K562 (cell line): ENCODE data around the gene C6orf47. TPM values are rescaled to one million over a fixed set of nuclear protein-coding genes. Genes with fewer than 3 reads are reported as not detected.

ENCODE experiments used
- ASH1L ChIP-seq: fragments of 450-650 bp; IDR thresholded peaks from 2 replicates; pipeline ENCODE4 v1.6.1; 2018; ENCODE audit warnings: borderline replicate concordance, mild to moderate bottlenecking, low read depth; ENCODE audit not compliant: partially characterized antibody
- ETV1 ChIP-seq: fragments of 450-650 bp; conservative IDR thresholded peaks from 2 replicates; pipeline ENCODE4 v1.6.1; 2016; ENCODE audit warnings: missing genetic modification characterization, control low read depth, low read depth, missing compliant biosample characterization
- FOXJ2 ChIP-seq: fragments of 200-800 bp; sonication (Bioruptor generic); IDR thresholded peaks from 2 replicates; pipeline ENCODE4 v1.6.1; 2016; ENCODE audit warnings: missing genetic modification characterization, missing compliant biosample characterization
- HDAC3 ChIP-seq: fragments of 450-650 bp; IDR thresholded peaks from 2 replicates; pipeline ENCODE4 v1.6.1; 2018; ENCODE audit warnings: borderline replicate concordance, mild to moderate bottlenecking, moderate library complexity; ENCODE audit not compliant: partially characterized antibody
- MAFF ChIP-seq: IDR thresholded peaks from 2 replicates; pipeline ENCODE4 v1.6.1; 2012; ENCODE audit warnings: low read length, improper control_type of control experiment
- NR4A1 ChIP-seq, 2 experiments: fragments of 250-450 bp in 1 of 2; fragments of 450-650 bp in 1 of 2; sonication (Bioruptor Pico) in 1 of 2; IDR thresholded peaks; 2 replicates each; pipeline versions ENCODE4 v1.4.0 to v1.6.1; 2016 to 2020; ENCODE audit warnings: mild to moderate bottlenecking in 2 of 2, missing compliant biosample characterization in 1 of 2, missing genetic modification characterization in 1 of 2, moderate library complexity in 1 of 2
- PHF21A ChIP-seq: fragments of 450-650 bp; IDR thresholded peaks from 2 replicates; pipeline ENCODE4 v1.6.1; 2017; ENCODE audit warnings: low read depth, borderline replicate concordance
- POLR2AphosphoS5 ChIP-seq: IDR thresholded peaks from 2 replicates; pipeline ENCODE4 v1.6.1; 2011; ENCODE audit warnings: mild to moderate bottlenecking, low read depth, low read length, moderate library complexity; ENCODE audit not compliant: control insufficient read depth, insufficient read depth
- POLR2G ChIP-seq: fragments of 200-400 bp; formaldehyde crosslinking; IDR thresholded peaks from 2 replicates; pipeline ENCODE4 v1.6.1; 2017; ENCODE audit warnings: low read depth, mild to moderate bottlenecking, antibody characterized with exemption, low read length, moderate library complexity
- RBM15 ChIP-seq: fragments of 200-400 bp; formaldehyde crosslinking; IDR thresholded peaks from 2 replicates; pipeline ENCODE4 v1.6.1; 2018; ENCODE audit warnings: mild to moderate bottlenecking, low read length, moderate library complexity; ENCODE audit not compliant: insufficient read depth
- RBM39 ChIP-seq: fragments of 200-400 bp; formaldehyde crosslinking; optimal IDR thresholded peaks from 2 replicates; pipeline ENCODE3; 2018; ENCODE audit warnings: low read depth, low read length
- SMAD3 ChIP-seq: fragments of 450-650 bp; formaldehyde crosslinking; conservative IDR thresholded peaks from 2 replicates; pipeline ENCODE4 v1.4.0; 2020; ENCODE audit warnings: mild to moderate bottlenecking
- SP2 ChIP-seq: IDR thresholded peaks from 2 replicates; pipeline ENCODE4 v1.6.1; 2011; ENCODE audit warnings: mild to moderate bottlenecking, low read depth, low read length, moderate library complexity; ENCODE audit not compliant: poor library complexity, severe bottlenecking; ENCODE audit errors: extremely low read depth
- SRF ChIP-seq, 2 experiments: fragments of 250-450, 450-650 bp in 1 of 2; sonication (Bioruptor Pico) in 1 of 2; sonication (generic) in 1 of 2; formaldehyde crosslinking; IDR thresholded peaks; 2 replicates each; pipeline versions ENCODE4 v1.5.0 to v1.5.1; 2020 to 2022; ENCODE audit warnings: mild to moderate bottlenecking in 1 of 2, missing genetic modification reagents in 1 of 2
- TAF15 ChIP-seq: fragments of 200-400 bp; formaldehyde crosslinking; IDR thresholded peaks from 2 replicates; pipeline ENCODE4 v1.6.1; 2017; ENCODE audit warnings: mild to moderate bottlenecking, low read depth, low read length, moderate library complexity
- TEAD2 ChIP-seq: fragments of 450-650 bp; IDR thresholded peaks from 2 replicates; pipeline ENCODE4 v1.6.1; 2016; ENCODE audit warnings: missing genetic modification characterization, control low read depth, missing compliant biosample characterization
- TSC22D4 ChIP-seq: fragments of 450-650 bp; IDR thresholded peaks from 2 replicates; pipeline ENCODE4 v1.6.1; 2016; ENCODE audit warnings: missing genetic modification characterization, missing biosample characterization, control low read depth
- YY1 ChIP-seq, 3 experiments: IDR thresholded peaks; 2 replicates each; pipeline ENCODE4 v1.6.1; 2011; ENCODE audit warnings: low read length in 2 of 3, mild to moderate bottlenecking in 2 of 3, moderate library complexity in 2 of 3, borderline replicate concordance in 1 of 3, control low read depth in 1 of 3, low read depth in 1 of 3; ENCODE audit not compliant: insufficient read depth in 3 of 3, insufficient replicate concordance in 2 of 3, control insufficient read depth in 1 of 3, insufficient read length in 1 of 3; ENCODE audit errors: extremely low read depth in 1 of 3
- ZNF133 ChIP-seq: fragments of 250-450 bp; sonication (Bioruptor Pico); IDR thresholded peaks from 2 replicates; pipeline ENCODE4 v1.4.0; 2020; ENCODE audit warnings: mild to moderate bottlenecking
- ZNF695 ChIP-seq: fragments of 450-650 bp; formaldehyde crosslinking; IDR thresholded peaks from 2 replicates; pipeline ENCODE4 v1.4.0; 2020; ENCODE audit warnings: mild to moderate bottlenecking, moderate library complexity
- polyA plus RNA-seq, 8 experiments: library from polyadenylated mRNA; depleted of rRNA in 4 of 8; stranded (reverse) in 5 of 8; unstranded in 3 of 8; fragments of >200 nt; fragmentation: Nextera tagmentation in 2 of 8; fragmentation: Illumina TruSeq in 1 of 8; extraction: Ambion mirVana in 2 of 8; extraction: Trizol in 1 of 8; gene quantifications; 2 replicates each; pipeline versions ENCODE4 v1.2.1 to v1.2.3, GENCODE V29; 2011 to 2014; ENCODE audit warnings: inconsistent platforms in 1 of 8, missing spikeins in 1 of 8
- total RNA-seq, 7 experiments: library from RNA; depleted of rRNA in 6 of 7; stranded (reverse); fragments of >200 nt in 6 of 7; fragmentation: Illumina TruSeq in 2 of 7; extraction: Trizol in 2 of 7; gene quantifications; 2 replicates each; pipeline versions ENCODE4 v1.2.1 to v1.2.3, GENCODE V29; 2011 to 2021; ENCODE audit warnings: low replicate concordance in 1 of 7
- TF ChIP-seq, protein P1 (sequence below): fragments of 450-650 bp; formaldehyde crosslinking; IDR thresholded peaks from 2 replicates; pipeline ENCODE4 v1.4.0; 2020; ENCODE audit warnings: mild to moderate bottlenecking, moderate library complexity
- TF ChIP-seq, protein P2 (sequence below): sonication (generic); IDR thresholded peaks from 2 replicates; pipeline ENCODE4 v1.6.1; 2016
- TF ChIP-seq, protein P3 (sequence below): sonication (generic); formaldehyde crosslinking; IDR thresholded peaks from 2 replicates; pipeline ENCODE4 v1.8.0; 2022; ENCODE audit warnings: mild to moderate bottlenecking, missing genetic modification reagents

Gene C6orf47
- total and polyA plus RNA-seq, 9 of the 15 experiments (the other 6 are each of a cell fraction or from before 2014, with no cell fraction given): 0.14 to 43.8 (median 27.0) TPM

DNA sequence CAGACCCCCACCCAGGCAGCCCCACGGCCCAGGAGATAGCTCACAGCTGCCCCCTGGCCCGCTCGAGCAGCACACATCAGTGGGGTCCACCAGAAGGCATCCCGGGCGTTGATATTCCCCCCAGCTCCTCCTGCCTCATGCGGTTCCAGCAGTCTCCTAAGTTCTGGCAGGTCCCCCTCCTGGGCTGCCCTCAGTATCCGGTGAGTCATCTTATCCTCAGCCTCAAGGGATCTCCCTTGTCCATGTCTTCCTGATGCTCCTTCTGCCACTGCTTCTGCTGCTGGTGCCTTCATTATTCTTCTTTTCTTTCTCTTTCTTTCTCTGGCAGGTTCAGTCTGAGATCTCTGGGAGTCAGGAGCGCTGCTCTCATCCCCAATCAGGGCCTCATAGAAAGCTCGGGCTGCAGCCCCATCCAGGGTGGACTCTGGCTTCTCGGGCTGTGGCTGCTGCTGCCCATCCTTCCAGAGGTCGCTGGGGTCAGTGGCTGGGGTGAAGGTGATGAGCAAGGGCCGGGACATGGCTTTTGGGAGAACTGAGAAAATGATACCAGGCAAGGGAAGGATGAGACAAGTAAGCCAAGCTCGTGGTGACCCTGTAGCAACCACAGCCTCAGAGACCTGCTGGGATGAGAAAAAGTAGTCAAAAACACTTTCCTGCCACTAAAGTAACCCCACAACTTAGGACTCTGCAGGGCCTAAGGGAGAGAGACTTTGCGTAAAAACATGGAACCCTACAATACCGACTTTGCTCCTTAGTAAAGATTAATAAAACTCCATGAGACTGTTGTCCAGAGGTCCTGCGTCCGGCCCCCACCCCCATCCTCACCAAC, 3.6 kb upstream of the C6orf47 start (continued):
- TF ChIP-seq SMAD3 (CRISPR knock-in tag): no peak
- peak; percentile 53 for TF ChIP-seq ASH1L
- TF ChIP-seq, protein P1, sequence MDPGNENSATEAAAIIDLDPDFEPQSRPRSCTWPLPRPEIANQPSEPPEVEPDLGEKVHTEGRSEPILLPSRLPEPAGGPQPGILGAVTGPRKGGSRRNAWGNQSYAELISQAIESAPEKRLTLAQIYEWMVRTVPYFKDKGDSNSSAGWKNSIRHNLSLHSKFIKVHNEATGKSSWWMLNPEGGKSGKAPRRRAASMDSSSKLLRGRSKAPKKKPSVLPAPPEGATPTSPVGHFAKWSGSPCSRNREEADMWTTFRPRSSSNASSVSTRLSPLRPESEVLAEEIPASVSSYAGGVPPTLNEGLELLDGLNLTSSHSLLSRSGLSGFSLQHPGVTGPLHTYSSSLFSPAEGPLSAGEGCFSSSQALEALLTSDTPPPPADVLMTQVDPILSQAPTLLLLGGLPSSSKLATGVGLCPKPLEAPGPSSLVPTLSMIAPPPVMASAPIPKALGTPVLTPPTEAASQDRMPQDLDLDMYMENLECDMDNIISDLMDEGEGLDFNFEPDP (CRISPR knock-in tag): peak; percentile 48; the same call in 1 of the 2 replicates
- peak; percentile 69; the same call in 1 of the 2 replicates for TF ChIP-seq POLR2AphosphoS5
- TF ChIP-seq MAFF: peak; percentile 5; the same call in 1 of the 2 replicates
- no peak for TF ChIP-seq PHF21A
- TF ChIP-seq ZNF133 (CRISPR knock-in tag): 0 out of 2 replicates have a peak, but pooled peaks have one; percentile 52
- no peak for TF ChIP-seq SP2
- TF ChIP-seq RBM39: peak; percentile 34
- no peak for TF ChIP-seq NR4A1 (CRISPR knock-in tag; IDR thresholded peaks at IDR 0.05)
- peak; percentile 15; the same call in 1 of the 2 replicates for TF ChIP-seq NR4A1 (tag; IDR thresholded peaks at IDR 0.05)
- TF ChIP-seq, protein P2, sequence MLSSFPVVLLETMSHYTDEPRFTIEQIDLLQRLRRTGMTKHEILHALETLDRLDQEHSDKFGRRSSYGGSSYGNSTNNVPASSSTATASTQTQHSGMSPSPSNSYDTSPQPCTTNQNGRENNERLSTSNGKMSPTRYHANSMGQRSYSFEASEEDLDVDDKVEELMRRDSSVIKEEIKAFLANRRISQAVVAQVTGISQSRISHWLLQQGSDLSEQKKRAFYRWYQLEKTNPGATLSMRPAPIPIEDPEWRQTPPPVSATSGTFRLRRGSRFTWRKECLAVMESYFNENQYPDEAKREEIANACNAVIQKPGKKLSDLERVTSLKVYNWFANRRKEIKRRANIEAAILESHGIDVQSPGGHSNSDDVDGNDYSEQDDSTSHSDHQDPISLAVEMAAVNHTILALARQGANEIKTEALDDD: 0 out of 2 replicates have a peak, but pooled peaks have one; percentile 3
- TF ChIP-seq FOXJ2 (tag): no peak
- no peak for TF ChIP-seq HDAC3
- TF ChIP-seq POLR2G: peak; percentile 91
- TF ChIP-seq ETV1 (tag): peak; percentile 94
- 0 out of 4 replicates have a peak, but pooled peaks of 1 of the 2 experiments have one; percentile 46 for TF ChIP-seq SRF (CRISPR knock-in tag; IDR thresholded peaks at IDR 0.05)
- TF ChIP-seq TAF15: no peak
- no peak for TF ChIP-seq RBM15
- peak in 2 of 3 experiments; percentile 9 to 56 for TF ChIP-seq YY1 (IDR thresholded peaks at IDR 0.05; ENCODE audit: borderline replicate concordance in 1 of 3, control insufficient read depth in 1 of 3, extremely low read depth in 1 of 3, insufficient read depth in 3 of 3, insufficient read length in 1 of 3, insufficient replicate concordance in 2 of 3, low read depth in 1 of 3, low read length in 2 of 3)
- no peak for TF ChIP-seq TSC22D4 (tag)
- TF ChIP-seq TEAD2 (tag): no peak
- 0 out of 2 replicates have a peak, but pooled peaks have one; percentile 4 for TF ChIP-seq ZNF695 (CRISPR knock-in tag)
- TF ChIP-seq, protein P3, sequence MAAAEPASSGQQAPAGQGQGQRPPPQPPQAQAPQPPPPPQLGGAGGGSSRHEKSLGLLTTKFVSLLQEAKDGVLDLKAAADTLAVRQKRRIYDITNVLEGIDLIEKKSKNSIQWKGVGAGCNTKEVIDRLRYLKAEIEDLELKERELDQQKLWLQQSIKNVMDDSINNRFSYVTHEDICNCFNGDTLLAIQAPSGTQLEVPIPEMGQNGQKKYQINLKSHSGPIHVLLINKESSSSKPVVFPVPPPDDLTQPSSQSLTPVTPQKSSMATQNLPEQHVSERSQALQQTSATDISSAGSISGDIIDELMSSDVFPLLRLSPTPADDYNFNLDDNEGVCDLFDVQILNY (CRISPR knock-in tag): no peak; the same call in 1 of the 2 replicates
